ENCODE results near the gene IFIT1. TPM values are rescaled to one million over a fixed set of nuclear protein-coding genes. Genes with fewer than 3 reads are reported as not detected.
A peak's percentile ranks its signal among the peaks of the same experiment; 100 is the strongest.
"Not testable (repeated sequence)": the region's sequence is repeated elsewhere in the genome, so short reads cannot be mapped to it uniquely, and the experiment has no call there.

IFIT1 gene
- total RNA-seq, 1 donor from 2014 or later, result 10.2 TPM

- DNase-seq (ENCODE audit: low read depth), result peak; percentile 85
Measured at GRCh38 chr10:89367529-89367928, 24.9 kb upstream of the IFIT1 start.

GRCh38 chr10:89368129-89368528 is 24.3 kb upstream of the IFIT1 start:
- DNase-seq (ENCODE audit: low read depth), result no peak

GRCh38 chr10:89369156-89370105 is 23.0 kb upstream of the IFIT1 start:
- peak; percentile 58 for DNase-seq (ENCODE audit: low read depth)

- DNase-seq (ENCODE audit: low read depth), result no peak
Measured at GRCh38 chr10:89371079-89371478, 21.3 kb upstream of the IFIT1 start.

GRCh38 chr10:89371987-89372386 is 20.4 kb upstream of the IFIT1 start:
- DNase-seq (ENCODE audit: low read depth), result no peak

- peak; percentile 100 for DNase-seq (ENCODE audit: low read depth)
Measured at GRCh38 chr10:89373916-89374711, 18.3 kb upstream of the IFIT1 start.

GRCh38 chr10:89374713-89375141 is 17.7 kb upstream of the IFIT1 start:
- DNase-seq (ENCODE audit: low read depth), result no peak

- DNase-seq (ENCODE audit: low read depth), result no peak
Measured at GRCh38 chr10:89377705-89378637, 14.5 kb upstream of the IFIT1 start, which contains the start of gene IFIT1B. IFIT1B (plus strand) TSS chr10:89378056; CDS start chr10:89378136, 80 bp downstream.

GRCh38 chr10:89379103-89379502 is 13.3 kb upstream of the IFIT1 start:
- no peak for DNase-seq (ENCODE audit: low read depth)

- DNase-seq (ENCODE audit: low read depth), result no peak
Measured at GRCh38 chr10:89382757-89383156, 9.7 kb upstream of the IFIT1 start.

- no peak for DNase-seq (ENCODE audit: low read depth)
Measured at GRCh38 chr10:89384474-89385340, 7.7 kb upstream of the IFIT1 start.

- no peak for DNase-seq (ENCODE audit: low read depth)
Measured at GRCh38 chr10:89388806-89389205, 3.6 kb upstream of the IFIT1 start.

- peak; percentile 70 for DNase-seq (ENCODE audit: low read depth)
Measured at GRCh38 chr10:89389254-89389653, 3.2 kb upstream of the IFIT1 start.

GRCh38 chr10:89390476-89391225 is 1.8 kb upstream of the IFIT1 start:
- DNase-seq (ENCODE audit: low read depth), result no peak

GRCh38 chr10:89391226-89391576 is 1.2 kb upstream of the IFIT1 start:
- DNase-seq (ENCODE audit: low read depth), result not testable (repeated sequence)

GRCh38 chr10:89392974-89393373 is 551 bp downstream of the IFIT1 start:
- peak; percentile 94 for DNase-seq (ENCODE audit: low read depth)

- DNase-seq (ENCODE audit: low read depth), result peak; percentile 29
Measured at GRCh38 chr10:89393898-89394297, 1.5 kb downstream of the IFIT1 start.

GRCh38 chr10:89395141-89395540 is 2.7 kb downstream of the IFIT1 start:
- DNase-seq (ENCODE audit: low read depth), result no peak

- DNase-seq (ENCODE audit: low read depth), result no peak
Measured at GRCh38 chr10:89398003-89398749, 5.8 kb downstream of the IFIT1 start.
